Stimulated activated CD8-positive, alpha-beta memory T cell treated with anti-CD3 and anti-CD28 coated beads, Interleukin-15, amount 100 ng/mL, for 1 hour (primary cell): ENCODE results near the gene ALG2.

ENCODE experiments used
- DNase-seq: peaks from one replicate; pipeline ENCODE4 v3.0.0-alpha.2; 2020; ENCODE audit warnings: low read depth

Gene ALG2

GRCh38 chr9:99221621-99222415 is at the start of gene ALG2, which contains the start of gene SEC61B:
ALG2 (minus strand) TSS chr9:99221942; CDS start chr9:99221894, 48 bp downstream.
SEC61B (plus strand) TSS chr9:99222282; CDS start chr9:99222364, 82 bp downstream.
- peak; percentile 90 for DNase-seq

- DNase-seq = no peak
Observed at GRCh38 chr9:99270491-99270890, 48.7 kb upstream of the ALG2 start.

- DNase-seq = no peak
Observed at GRCh38 chr9:99269416-99269815, 47.7 kb upstream of the ALG2 start.

GRCh38 chr9:99266255-99267023 is 44.7 kb upstream of the ALG2 start:
- DNase-seq = peak; percentile 30

- no peak for DNase-seq
Observed at GRCh38 chr9:99265691-99266090, 43.9 kb upstream of the ALG2 start.

- no peak for DNase-seq
Observed at GRCh38 chr9:99264070-99264680, 42.4 kb upstream of the ALG2 start.

GRCh38 chr9:99262949-99263418 is 41.2 kb upstream of the ALG2 start:
- DNase-seq = no peak

- no peak for DNase-seq
Observed at GRCh38 chr9:99261923-99262322, 40.2 kb upstream of the ALG2 start.

- no peak for DNase-seq
Observed at GRCh38 chr9:99259231-99259918, 37.6 kb upstream of the ALG2 start.

GRCh38 chr9:99257723-99258389 is 36.1 kb upstream of the ALG2 start:
- DNase-seq = no peak

- no peak for DNase-seq
Observed at GRCh38 chr9:99255651-99256050, 33.9 kb upstream of the ALG2 start.

GRCh38 chr9:99253772-99254431 is 32.2 kb upstream of the ALG2 start:
- DNase-seq = peak; percentile 18

- no peak for DNase-seq
Observed at GRCh38 chr9:99253134-99253533, 31.4 kb upstream of the ALG2 start.

GRCh38 chr9:99251157-99251556 is 29.4 kb upstream of the ALG2 start:
- DNase-seq = no peak

- no peak for DNase-seq
Observed at GRCh38 chr9:99249619-99250018, 27.9 kb upstream of the ALG2 start.

- DNase-seq = no peak
Observed at GRCh38 chr9:99244344-99245260, 22.9 kb upstream of the ALG2 start.

- DNase-seq = no peak
Observed at GRCh38 chr9:99241106-99241505, 19.4 kb upstream of the ALG2 start.

GRCh38 chr9:99239341-99240060 is 17.8 kb upstream of the ALG2 start:
- no peak for DNase-seq

GRCh38 chr9:99238331-99238730 is 16.6 kb upstream of the ALG2 start:
- no peak for DNase-seq
